Urothelium cell line (cell line): Measurements from ENCODE around the gene CCDC183.
A peak's percentile ranks its signal among the peaks of the same experiment; 100 is the strongest.

Source experiments
- DNase-seq: peaks from one replicate; pipeline ENCODE4 v3.0.0; 2011; ENCODE audit warnings: low spot score, mixed read lengths
- FAIRE-seq: peaks from 2 replicates; lab custom pipeline; 2011; peaks lifted over from hg19 to GRCh38; lab: Jason Lieb, UNC

The CCDC183 gene

GRCh38 chr9:136846376-136847087, 50.4 kb downstream of the CCDC183 start:
- FAIRE-seq = no peak

GRCh38 chr9:136847088-136847825, 51.1 kb downstream of the CCDC183 start:
- DNase-seq (peak; percentile 75), FAIRE-seq (no peak)

More at GRCh38 chr9:136846376-136847087, 50.4 kb downstream of the CCDC183 start:
- DNase-seq = no peak

GRCh38 chr9:136847826-136848392, 51.8 kb downstream of the CCDC183 start:
- FAIRE-seq = peak; percentile 91
- DNase-seq = peak; percentile 76

GRCh38 chr9:136848393-136849037, 52.4 kb downstream of the CCDC183 start:
- no peak for FAIRE-seq
- DNase-seq = peak; percentile 66

GRCh38 chr9:136849038-136849959, 53.2 kb downstream of the CCDC183 start, which contains the start of gene PHPT1:
TSS of gene PHPT1 (plus strand) at chr9:136849409. CDS start at chr9:136849431, 22 bp downstream.
- FAIRE-seq (peak; percentile 94), DNase-seq (peak; percentile 99)

GRCh38 chr9:136849960-136850865, 54.1 kb downstream of the CCDC183 start:
- FAIRE-seq = no peak
- peak; percentile 19 for DNase-seq

- FAIRE-seq (no peak), DNase-seq (no peak)
Observed at GRCh38 chr9:136850866-136851775, 55.0 kb downstream of the CCDC183 start.

- FAIRE-seq = no peak
- DNase-seq = no peak
Observed at GRCh38 chr9:136851941-136852663, 56.0 kb downstream of the CCDC183 start, which contains the start of gene MAMDC4. TSS of gene MAMDC4 (plus strand) at chr9:136852346. CDS start at chr9:136852417, 71 bp downstream.

GRCh38 chr9:136852664-136853595, 56.8 kb downstream of the CCDC183 start:
- FAIRE-seq = no peak
- no peak for DNase-seq

- FAIRE-seq = no peak
- no peak for DNase-seq
Observed at GRCh38 chr9:136853596-136854112, 57.5 kb downstream of the CCDC183 start.

GRCh38 chr9:136854113-136854841, 58.1 kb downstream of the CCDC183 start:
- DNase-seq = no peak

GRCh38 chr9:136854842-136855460, 58.8 kb downstream of the CCDC183 start:
- DNase-seq (no peak), FAIRE-seq (no peak)

More at GRCh38 chr9:136854113-136854841, 58.1 kb downstream of the CCDC183 start:
- no peak for FAIRE-seq

GRCh38 chr9:136855461-136856078, 59.4 kb downstream of the CCDC183 start:
- DNase-seq (no peak), FAIRE-seq (no peak)

- FAIRE-seq (no peak), DNase-seq (no peak)
Observed at GRCh38 chr9:136856079-136856476, 59.9 kb downstream of the CCDC183 start.
